Midbrain (tissue), 1 donor: ENCODE data around the gene AMER1.

ENCODE experiments used
- DNase-seq: peaks from one replicate; lab custom pipeline; 2025; lab: John Stamatoyannopoulos, UW

Gene AMER1

DNA sequence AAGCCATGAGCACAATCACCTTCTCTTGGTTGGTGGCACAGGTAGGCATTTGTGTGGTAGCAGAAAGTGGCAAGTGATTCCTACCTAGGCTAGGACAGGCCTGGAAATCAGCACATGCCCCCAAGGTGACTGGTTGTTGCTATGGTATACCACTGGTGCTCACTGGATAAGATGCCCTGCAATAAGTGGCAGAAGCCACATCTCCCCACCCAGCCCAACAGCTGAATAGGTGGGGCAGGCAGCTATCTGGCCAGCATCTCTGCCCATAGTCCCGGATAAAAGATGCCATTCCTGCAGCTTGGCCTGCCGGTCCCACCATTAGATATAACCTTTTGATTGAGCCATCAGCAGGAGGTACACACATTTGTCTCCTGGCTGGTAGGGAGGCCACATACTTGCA is 21.1 kb downstream of the AMER1 start:
- DNase-seq, result no peak

- DNase-seq, result no peak
Measured at GRCh38 chrX:64182208-64182607, 23.3 kb downstream of the AMER1 start.

DNA sequence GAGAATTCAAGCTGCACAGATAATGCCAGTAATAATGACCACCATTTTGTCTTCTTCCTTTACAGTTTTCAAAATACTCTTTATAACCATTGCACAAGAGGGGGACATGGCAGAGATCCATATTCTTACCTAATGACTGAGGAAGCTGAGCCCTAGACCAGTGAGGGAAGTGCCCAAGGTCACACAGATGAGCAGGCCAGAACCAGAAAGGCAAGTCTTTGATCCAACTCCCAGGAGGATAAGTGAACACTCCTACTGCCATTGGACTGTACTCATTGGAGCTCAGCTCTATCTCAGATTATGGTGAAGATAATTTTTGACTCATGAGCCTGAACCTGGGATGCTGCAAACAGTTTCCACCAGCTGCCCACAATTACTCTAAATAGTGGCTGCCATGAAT is 28.6 kb downstream of the AMER1 start:
- no peak for DNase-seq

GRCh38 chrX:64169988-64170387 is 35.5 kb downstream of the AMER1 start:
- DNase-seq, result no peak

- DNase-seq, result no peak
Measured at GRCh38 chrX:64152857-64153256, 52.7 kb downstream of the AMER1 start.

- no peak for DNase-seq
Measured at GRCh38 chrX:64151911-64152310, 53.6 kb downstream of the AMER1 start.

DNA sequence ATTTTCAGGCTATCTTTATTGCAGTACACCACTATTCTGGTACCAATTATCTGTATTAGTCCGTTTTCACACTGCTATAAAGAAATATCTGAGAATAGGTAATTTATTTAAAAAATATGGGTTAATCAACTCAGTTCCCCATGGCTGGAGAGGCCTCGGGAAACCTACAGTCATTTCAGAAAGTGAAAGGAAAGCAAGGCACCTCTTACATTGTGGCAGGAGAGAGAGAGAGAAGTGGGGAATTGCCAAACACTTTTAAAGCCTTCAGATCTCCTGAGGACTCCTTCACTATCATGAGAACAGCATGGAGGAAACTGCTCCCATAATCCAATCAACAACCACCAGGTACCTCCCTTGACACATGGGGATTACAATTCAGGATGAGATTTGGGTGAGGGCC is 54.7 kb downstream of the AMER1 start:
- no peak for DNase-seq
